Esophagus squamous epithelium (tissue), 5 donors: Measurements from ENCODE around the gene LGSN. TPM values are rescaled to one million over a fixed set of nuclear protein-coding genes. Genes with fewer than 3 reads are reported as not detected.
"Not testable (repeated sequence)": the region's sequence is repeated elsewhere in the genome, so short reads cannot be mapped to it uniquely, and the experiment has no call there.

ENCODE experiments used
- DNase-seq: peaks from one replicate; lab custom pipeline; 2025; lab: John Stamatoyannopoulos, UW
- H3K27ac ChIP-seq, 4 donors: fragments of 200-600 bp; sonication (generic); one replicate each; pipeline ENCODE4 v1.5.1; 2016 to 2019; ENCODE audit warnings: mild to moderate bottlenecking in 1 of 4
- H3K27me3 ChIP-seq, 4 donors: fragments of 200-600 bp; sonication (generic); 1 replicate in 3 of 4; 2 replicates in 1 of 4; pipeline versions ENCODE4 v1.5.1 to v1.6.0; 2017 to 2021; ENCODE audit warnings: antibody characterized with exemption in 1 of 4
- H3K36me3 ChIP-seq, 3 donors: fragments of 200-600 bp; sonication (generic); one replicate each; pipeline ENCODE4 v1.5.1; 2016 to 2019
- H3K4me1 ChIP-seq, 3 donors: fragments of 200-600 bp; sonication (generic); one replicate each; pipeline ENCODE4 v1.5.1; 2017 to 2019
- H3K4me3 ChIP-seq, 4 donors: fragments of 200-600 bp; sonication (generic); 1 replicate in 3 of 4; 2 replicates in 1 of 4; pipeline ENCODE4 v1.5.1; 2016 to 2019; ENCODE audit warnings: mild to moderate bottlenecking in 2 of 4, moderate library complexity in 1 of 4
- H3K9me3 ChIP-seq, 3 donors: fragments of 200-600 bp; sonication (generic); one replicate each; pipeline ENCODE4 v1.5.1; 2016 to 2019
- POLR2A ChIP-seq, 4 donors: fragments of 450-650 bp; IDR thresholded peaks; one replicate each; pipeline ENCODE4 v1.6.1; 2017; ENCODE audit warnings: antibody characterized with exemption in 4 of 4, mild to moderate bottlenecking in 4 of 4, moderate library complexity in 3 of 4
- WGBS, 2 donors: methylation state at CpG; one replicate each; pipeline ENCODE4 v1.1.5; 2018; 5-methylcytosine and 5-hydroxymethylcytosine counted together
- intact Hi-C: fragments of 100-400 bp; cut with DNase I; formaldehyde crosslinking; loops from one replicate; pipeline ENCODE4 v1.15.0; 2022
- total RNA-seq, 4 donors: library from RNA; depleted of rRNA; stranded (reverse); fragments of >200 nt; gene quantifications; one replicate each; pipeline ENCODE4 v1.1.0, GENCODE V29; 2016
- TF ChIP-seq, protein P1 (sequence below), 6 experiments: fragments of 450-650 bp in 4 of 6; fragments of 200-600 bp in 2 of 6; sonication (generic) in 2 of 6; IDR thresholded peaks; one replicate each; pipeline ENCODE4 v1.5.1; 2016 to 2019; ENCODE audit warnings: antibody characterized with exemption in 6 of 6, mild to moderate bottlenecking in 4 of 6, moderate library complexity in 4 of 6
- donor health status: DM: yes; HTN: yes; CAD: no.

LGSN gene
- total RNA-seq, 4 donors from 2014 or later, result not detected

GRCh38 chr6:63346217-63346835, 26.5 kb upstream of the LGSN start:
- no peak for DNase-seq
- TF ChIP-seq POLR2A (IDR thresholded peaks at IDR 0.05), result no peak
- TF ChIP-seq, protein P1, sequence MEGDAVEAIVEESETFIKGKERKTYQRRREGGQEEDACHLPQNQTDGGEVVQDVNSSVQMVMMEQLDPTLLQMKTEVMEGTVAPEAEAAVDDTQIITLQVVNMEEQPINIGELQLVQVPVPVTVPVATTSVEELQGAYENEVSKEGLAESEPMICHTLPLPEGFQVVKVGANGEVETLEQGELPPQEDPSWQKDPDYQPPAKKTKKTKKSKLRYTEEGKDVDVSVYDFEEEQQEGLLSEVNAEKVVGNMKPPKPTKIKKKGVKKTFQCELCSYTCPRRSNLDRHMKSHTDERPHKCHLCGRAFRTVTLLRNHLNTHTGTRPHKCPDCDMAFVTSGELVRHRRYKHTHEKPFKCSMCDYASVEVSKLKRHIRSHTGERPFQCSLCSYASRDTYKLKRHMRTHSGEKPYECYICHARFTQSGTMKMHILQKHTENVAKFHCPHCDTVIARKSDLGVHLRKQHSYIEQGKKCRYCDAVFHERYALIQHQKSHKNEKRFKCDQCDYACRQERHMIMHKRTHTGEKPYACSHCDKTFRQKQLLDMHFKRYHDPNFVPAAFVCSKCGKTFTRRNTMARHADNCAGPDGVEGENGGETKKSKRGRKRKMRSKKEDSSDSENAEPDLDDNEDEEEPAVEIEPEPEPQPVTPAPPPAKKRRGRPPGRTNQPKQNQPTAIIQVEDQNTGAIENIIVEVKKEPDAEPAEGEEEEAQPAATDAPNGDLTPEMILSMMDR (IDR thresholded peaks at IDR 0.05), result no peak
- Histone ChIP-seq H3K4me1 (peaks cover 0 to 8% (median 0%) of the 10 kb centered on the region in 3 donors), H3K4me3 (no peak overlapping the region), H3K9me3 (peaks cover 0 to 2% (median 0%) of the 10 kb centered on the region in 3 donors), H3K36me3 (no peaks in the 10 kb centered on the region), H3K27ac (no peak overlapping the region), H3K27me3 (no peaks in the 10 kb centered on the region)
- WGBS, 2 donors, result 82 to 88% methylated on average over 7 of the region's 7 CpGs
- intact Hi-C loops, result no loop called here

- intact Hi-C loops, result no loop called here
- no peaks in the 10 kb centered on the region for H3K27me3 ChIP-seq
- peaks cover 0 to 9% (median 0%) of the 10 kb centered on the region in 3 donors for H3K9me3 ChIP-seq
- no peak overlapping the region for H3K4me3 ChIP-seq
- no peak for DNase-seq
- no peak overlapping the region for H3K27ac ChIP-seq
- TF ChIP-seq, protein P1 (IDR thresholded peaks at IDR 0.05), result no peak
- TF ChIP-seq POLR2A (IDR thresholded peaks at IDR 0.05), result no peak
- H3K4me1 ChIP-seq, result no peaks in the 10 kb centered on the region
- no peaks in the 10 kb centered on the region for H3K36me3 ChIP-seq
These were observed 20.6 kb upstream of the LGSN start for GRCh38 chr6:63340351-63340750.

DNA sequence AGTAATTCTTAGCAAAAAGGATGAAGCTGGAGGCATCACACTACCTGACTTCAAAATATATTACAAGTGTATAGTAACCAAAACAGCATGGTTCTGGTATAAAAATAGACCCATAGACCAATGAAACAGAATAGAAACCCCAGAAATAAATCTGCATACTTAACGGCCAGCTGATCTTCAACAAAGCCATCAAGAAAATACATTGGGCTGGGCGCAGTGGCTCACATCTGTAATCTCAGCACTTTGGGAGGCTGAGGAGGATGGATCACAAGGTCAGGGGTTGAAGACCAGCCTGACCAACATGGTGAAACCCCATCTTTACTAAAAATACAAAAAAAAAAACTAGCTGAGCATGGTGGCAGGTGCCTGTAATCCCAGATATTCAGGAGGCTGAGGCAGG, 14.9 kb upstream of the LGSN start:
- H3K27ac ChIP-seq, H3K36me3 ChIP-seq, H3K27me3 ChIP-seq, H3K9me3 ChIP-seq, intact Hi-C loops, H3K4me1 ChIP-seq, H3K4me3 ChIP-seq, DNase-seq: not testable (repeated sequence)
- 60 to 92% methylated on average over 2 of the region's 2 CpGs for WGBS, 2 donors

DNA sequence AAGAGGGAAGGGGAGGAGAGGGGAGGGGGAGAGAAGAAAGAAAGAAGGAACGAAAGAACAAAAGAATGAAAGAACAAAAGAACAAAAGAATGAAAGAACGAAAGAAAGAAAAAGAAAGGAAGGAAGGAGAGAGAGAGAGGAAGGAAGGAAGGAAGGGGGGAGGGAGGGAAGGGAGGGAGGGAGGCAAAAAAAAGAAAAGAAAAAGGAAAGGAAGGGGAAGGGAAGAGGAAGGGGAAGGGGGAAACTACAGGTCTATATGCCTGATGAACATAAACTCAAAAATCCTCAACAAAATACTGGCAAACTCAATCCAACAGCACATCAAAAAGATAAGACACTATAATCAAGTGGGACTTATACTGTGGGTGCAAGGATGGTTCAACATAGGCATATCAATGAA, 13.7 kb upstream of the LGSN start:
- no peak overlapping the region for H3K4me3 ChIP-seq
- intact Hi-C loops, result no loop called here
- no peaks in the 10 kb centered on the region for H3K36me3 ChIP-seq
- no peak for TF ChIP-seq POLR2A (IDR thresholded peaks at IDR 0.05)
- TF ChIP-seq, protein P1 (IDR thresholded peaks at IDR 0.05), result no peak
- H3K4me1 ChIP-seq, result no peaks in the 10 kb centered on the region
- WGBS, 2 donors, result 50 to 60% methylated on average over 2 of the region's 2 CpGs
- H3K27ac ChIP-seq, result no peak overlapping the region
- no peaks in the 10 kb centered on the region for H3K27me3 ChIP-seq
- H3K9me3 ChIP-seq, result no peaks in the 10 kb centered on the region
- DNase-seq, result no peak

GRCh38 chr6:63326630-63327029, 6.8 kb upstream of the LGSN start:
- H3K27ac ChIP-seq, H3K27me3 ChIP-seq, H3K4me3 ChIP-seq, intact Hi-C loops, H3K4me1 ChIP-seq, DNase-seq, H3K36me3 ChIP-seq: not testable (repeated sequence)
- WGBS, 2 donors, result 96 to 100% methylated on average over 1 to 5 of the region's 15 CpGs
- H3K9me3 ChIP-seq, result peaks cover 0 to 12% (median 0%) of the 10 kb centered on the region in 3 donors

GRCh38 chr6:63322981-63323380, 3.2 kb upstream of the LGSN start:
- peaks cover 0 to 12% (median 0%) of the 10 kb centered on the region in 3 donors for H3K9me3 ChIP-seq
- H3K27me3 ChIP-seq, result no peaks in the 10 kb centered on the region
- intact Hi-C loops, result no loop called here
- no peak overlapping the region for H3K27ac ChIP-seq
- no peak for TF ChIP-seq POLR2A (IDR thresholded peaks at IDR 0.05)
- TF ChIP-seq, protein P1 (IDR thresholded peaks at IDR 0.05), result no peak
- H3K4me1 ChIP-seq, result no peaks in the 10 kb centered on the region
- H3K36me3 ChIP-seq, result no peaks in the 10 kb centered on the region
- H3K4me3 ChIP-seq, result no peak overlapping the region
- 68 to 74% methylated on average over 1 of the region's 1 CpG for WGBS, 2 donors
- no peak for DNase-seq
